CD4-positive, alpha-beta T cell treated with Interferon gamma for 1 hour (primary cell): ENCODE data around the gene NCCRP1.

Experiments
- DNase-seq: peaks from one replicate; pipeline ENCODE4 v3.0.0-alpha.2; 2020

The NCCRP1 gene

GRCh38 chr19:39166571-39167391 is 30.0 kb upstream of the NCCRP1 start:
- DNase-seq, result no peak

- DNase-seq, result no peak
Observed at GRCh38 chr19:39167461-39168257, 29.1 kb upstream of the NCCRP1 start.

GRCh38 chr19:39168258-39169142 is 28.3 kb upstream of the NCCRP1 start:
- DNase-seq, result no peak

- no peak for DNase-seq
Observed at GRCh38 chr19:39169143-39169810, 27.5 kb upstream of the NCCRP1 start.

- DNase-seq, result no peak
Observed at GRCh38 chr19:39170386-39171231, 26.2 kb upstream of the NCCRP1 start.

GRCh38 chr19:39171479-39172465 is 25.0 kb upstream of the NCCRP1 start:
- DNase-seq, result no peak

- DNase-seq, result no peak
Observed at GRCh38 chr19:39172700-39173501, 23.9 kb upstream of the NCCRP1 start.

GRCh38 chr19:39173502-39173991 is 23.2 kb upstream of the NCCRP1 start:
- no peak for DNase-seq

GRCh38 chr19:39174142-39174541 is 22.6 kb upstream of the NCCRP1 start:
- DNase-seq, result no peak

GRCh38 chr19:39174558-39175544 is 21.9 kb upstream of the NCCRP1 start:
- no peak for DNase-seq

- DNase-seq, result no peak
Observed at GRCh38 chr19:39175564-39175963, 21.2 kb upstream of the NCCRP1 start.

GRCh38 chr19:39177110-39177699 is 19.6 kb upstream of the NCCRP1 start:
- no peak for DNase-seq

GRCh38 chr19:39177736-39178135 is 19.0 kb upstream of the NCCRP1 start:
- no peak for DNase-seq

GRCh38 chr19:39178296-39179006 is 18.3 kb upstream of the NCCRP1 start:
- no peak for DNase-seq

- no peak for DNase-seq
Observed at GRCh38 chr19:39179754-39180153, 17.0 kb upstream of the NCCRP1 start.

- no peak for DNase-seq
Observed at GRCh38 chr19:39180749-39181148, 16.0 kb upstream of the NCCRP1 start.
